HEK293 (cell line): Measurements from ENCODE around the gene VASP.

Experiments used
- CTCF ChIA-PET: fragments of 350-600 bp; formaldehyde crosslinking; extraction: SDS; loops from one replicate; lab custom pipeline; 2021; ENCODE audit warnings: antibody characterized with exemption; lab: Yijun Ruan, JAX
- POLR2A ChIA-PET: fragments of 300-600 bp; formaldehyde crosslinking; extraction: SDS; loops from one replicate; lab custom pipeline; 2020; ENCODE audit warnings: antibody characterized with exemption, inconsistent platforms; lab: Yijun Ruan, JAX
- H3K27ac ChIP-seq: fragments of 200-500 bp; sonication (Bioruptor generic); 2 replicates; pipeline ENCODE4 v1.5.1; 2014; ENCODE audit warnings: low read depth, low read length, control low read depth, inconsistent platforms; ENCODE audit errors: extremely low read depth
- H3K36me3 ChIP-seq, 2 experiments: fragments of 200-500 bp in 1 of 2; sonication (Bioruptor generic) in 1 of 2; 1 replicate in 1 of 2; 2 replicates in 1 of 2; pipeline ENCODE4 v1.5.1; 2014 to 2017; ENCODE audit warnings: inconsistent platforms in 2 of 2, low read length in 2 of 2; ENCODE audit not compliant: control insufficient read depth in 2 of 2, insufficient read depth in 1 of 2
- H3K4me1 ChIP-seq: fragments of 200-500 bp; sonication (Bioruptor generic); 2 replicates; pipeline ENCODE4 v1.5.1; 2014; ENCODE audit warnings: mild to moderate bottlenecking, low read length, inconsistent platforms; ENCODE audit not compliant: control insufficient read depth, insufficient read depth
- H3K4me3 ChIP-seq: 2 replicates; pipeline ENCODE4 v1.5.1; 2011; ENCODE audit warnings: low read depth, mild to moderate bottlenecking, control low read depth, low read length, moderate library complexity
- H3K9me3 ChIP-seq: fragments of 200-500 bp; sonication (Bioruptor generic); 2 replicates; pipeline ENCODE4 v1.5.1; 2014; ENCODE audit warnings: low read depth, low read length, inconsistent platforms; ENCODE audit not compliant: control insufficient read depth, insufficient read depth
- GLIS2 ChIP-seq: fragments of 450-650 bp; formaldehyde crosslinking; IDR thresholded peaks from 2 replicates; pipeline ENCODE4 v1.5.1; 2016; ENCODE audit warnings: missing biosample characterization, missing genetic modification characterization
- PRDM1 ChIP-seq: fragments of 450-650 bp; formaldehyde crosslinking; IDR thresholded peaks from 2 replicates; pipeline ENCODE4; 2016; ENCODE audit warnings: missing biosample characterization, missing genetic modification characterization
- RBAK ChIP-seq: fragments of 450-650 bp; formaldehyde crosslinking; IDR thresholded peaks from 2 replicates; pipeline ENCODE4 v1.5.1; 2016; ENCODE audit warnings: missing biosample characterization, missing genetic modification characterization
- REPIN1 ChIP-seq: fragments of 450-650 bp; formaldehyde crosslinking; IDR thresholded peaks from 2 replicates; pipeline ENCODE4 v1.5.1; 2017; ENCODE audit warnings: missing biosample characterization, missing genetic modification characterization, low read depth
- TRIM28 ChIP-seq: IDR thresholded peaks from 2 replicates; pipeline ENCODE4 v1.6.1; 2011; ENCODE audit warnings: low read length, control low read depth, borderline replicate concordance
- YY2 ChIP-seq: fragments of 450-650 bp; formaldehyde crosslinking; IDR thresholded peaks from 2 replicates; pipeline ENCODE4 v1.5.1; 2016; ENCODE audit warnings: missing biosample characterization, missing genetic modification characterization
- ZFP37 ChIP-seq: fragments of 450-650 bp; formaldehyde crosslinking; IDR thresholded peaks from 2 replicates; pipeline ENCODE4 v1.5.1; 2016; ENCODE audit warnings: missing biosample characterization, missing genetic modification characterization
- ZNF223 ChIP-seq: fragments of 450-650 bp; formaldehyde crosslinking; IDR thresholded peaks from 2 replicates; pipeline ENCODE4 v1.5.1; 2016; ENCODE audit warnings: missing biosample characterization, missing genetic modification characterization
- ZNF302 ChIP-seq: fragments of 450-650 bp; formaldehyde crosslinking; IDR thresholded peaks from 2 replicates; pipeline ENCODE4 v1.5.1; 2016; ENCODE audit warnings: missing biosample characterization, missing genetic modification characterization, low read depth
- ZNF514 ChIP-seq: fragments of 450-650 bp; formaldehyde crosslinking; IDR thresholded peaks from 2 replicates; pipeline ENCODE4 v1.5.1; 2016; ENCODE audit warnings: missing biosample characterization, missing genetic modification characterization
- ZNF658 ChIP-seq: fragments of 450-650 bp; formaldehyde crosslinking; IDR thresholded peaks from 2 replicates; pipeline ENCODE4; 2016; ENCODE audit warnings: missing biosample characterization, missing genetic modification characterization
- ZNF701 ChIP-seq: fragments of 450-650 bp; formaldehyde crosslinking; IDR thresholded peaks from 2 replicates; pipeline ENCODE4 v1.5.1; 2016; ENCODE audit warnings: missing biosample characterization, missing genetic modification characterization
- TF ChIP-seq, protein P1 (sequence below): fragments of 450-650 bp; IDR thresholded peaks from 2 replicates; pipeline ENCODE4 v1.5.1; 2018; ENCODE audit warnings: missing biosample characterization, missing genetic modification characterization
- TF ChIP-seq, protein P2 (sequence below): fragments of 450-650 bp; formaldehyde crosslinking; IDR thresholded peaks from 2 replicates; pipeline ENCODE4 v1.5.1; 2016; ENCODE audit warnings: missing biosample characterization, missing genetic modification characterization
- TF ChIP-seq, protein P3 (sequence below): fragments of 450-650 bp; formaldehyde crosslinking; IDR thresholded peaks from 2 replicates; pipeline ENCODE4 v1.5.1; 2016; ENCODE audit warnings: missing biosample characterization, missing genetic modification characterization
- TF ChIP-seq, protein P4 (sequence below): fragments of 450-650 bp; formaldehyde crosslinking; IDR thresholded peaks from 2 replicates; pipeline ENCODE4; 2016; ENCODE audit warnings: missing biosample characterization, missing genetic modification characterization
- TF ChIP-seq, protein P5 (sequence below): IDR thresholded peaks from 2 replicates; pipeline ENCODE4 v1.6.1; 2011; ENCODE audit warnings: mild to moderate bottlenecking, low read depth, low read length, borderline replicate concordance

Gene VASP

DNA sequence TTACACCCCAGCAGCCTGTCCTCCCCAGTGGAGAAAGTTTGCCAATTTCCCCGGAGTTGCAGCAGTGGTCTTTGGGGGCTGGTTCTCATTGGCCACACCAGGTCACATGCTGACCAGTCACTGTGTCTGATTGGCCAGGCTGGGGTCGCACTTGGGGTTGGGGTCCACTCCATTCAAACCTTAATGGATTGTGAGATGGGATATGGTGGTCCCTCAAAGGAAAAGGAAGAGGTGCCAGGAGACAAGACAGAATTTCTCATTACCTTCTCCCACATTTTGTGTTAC, 5.6 kb upstream of the VASP start:
- no peak for TF ChIP-seq ZNF223
- TF ChIP-seq PRDM1 (tag by site-specific recombination), result no peak
- no peak for TF ChIP-seq ZNF302 (tag by site-specific recombination)
- no peak for TF ChIP-seq ZFP37
- TF ChIP-seq YY2 (tag by site-specific recombination), result no peak
- no peak for TF ChIP-seq TRIM28
- TF ChIP-seq REPIN1 (tag by site-specific recombination), result no peak
- TF ChIP-seq, protein P1, sequence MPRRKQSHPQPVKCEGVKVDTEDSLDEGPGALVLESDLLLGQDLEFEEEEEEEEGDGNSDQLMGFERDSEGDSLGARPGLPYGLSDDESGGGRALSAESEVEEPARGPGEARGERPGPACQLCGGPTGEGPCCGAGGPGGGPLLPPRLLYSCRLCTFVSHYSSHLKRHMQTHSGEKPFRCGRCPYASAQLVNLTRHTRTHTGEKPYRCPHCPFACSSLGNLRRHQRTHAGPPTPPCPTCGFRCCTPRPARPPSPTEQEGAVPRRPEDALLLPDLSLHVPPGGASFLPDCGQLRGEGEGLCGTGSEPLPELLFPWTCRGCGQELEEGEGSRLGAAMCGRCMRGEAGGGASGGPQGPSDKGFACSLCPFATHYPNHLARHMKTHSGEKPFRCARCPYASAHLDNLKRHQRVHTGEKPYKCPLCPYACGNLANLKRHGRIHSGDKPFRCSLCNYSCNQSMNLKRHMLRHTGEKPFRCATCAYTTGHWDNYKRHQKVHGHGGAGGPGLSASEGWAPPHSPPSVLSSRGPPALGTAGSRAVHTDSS, result no peak
- no peak for TF ChIP-seq ZNF514 (tag by site-specific recombination)
- no peak for TF ChIP-seq ZNF658
- TF ChIP-seq RBAK, result no peak
- Histone ChIP-seq H3K36me3 (no peaks in the 10 kb centered on the region), H3K9me3 (no peaks in the 10 kb centered on the region), H3K4me1 (peaks cover 9% of the 10 kb centered on the region), H3K27ac (no peak overlapping the region), H3K4me3 (no peak overlapping the region)
- POLR2A ChIA-PET, result no interaction called here
- CTCF ChIA-PET, result interaction anchor here (1.0 to 1.3 kb wide), 2 partner anchors 16 to 62 kb away, joined by 3 read pairs; no protein-coding TSS in a partner anchor

DNA sequence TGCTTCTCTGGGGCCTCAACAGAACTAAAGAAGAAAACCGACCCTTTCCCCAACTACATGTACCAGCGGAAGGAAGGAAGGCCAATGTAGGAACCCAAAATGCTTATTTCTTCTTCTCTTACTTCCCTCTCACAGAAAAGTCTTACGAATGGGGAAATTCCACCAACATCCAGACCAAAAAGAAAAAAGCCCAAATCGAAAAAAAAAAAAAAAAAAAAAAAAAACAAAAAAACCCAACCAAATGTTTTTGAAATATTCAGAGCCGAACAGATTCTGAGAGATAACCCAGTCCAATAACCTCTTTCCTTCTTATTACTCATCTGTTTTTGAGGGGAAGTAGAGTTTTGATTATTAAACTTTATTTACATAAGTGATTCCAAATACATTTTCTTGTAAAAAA, 5.2 kb upstream of the VASP start:
- H3K9me3 ChIP-seq, result no peaks in the 10 kb centered on the region
- H3K27ac ChIP-seq, result no peak overlapping the region
- CTCF ChIA-PET, result interaction anchor here (1.3 kb wide), 1 partner anchor 17 kb away, joined by 3 read pairs; no protein-coding TSS in a partner anchor
- no peak overlapping the region for H3K4me3 ChIP-seq
- H3K36me3 ChIP-seq, result no peaks in the 10 kb centered on the region
- no peak for TF ChIP-seq ZNF701 (tag by site-specific recombination)
- TF ChIP-seq, protein P2, sequence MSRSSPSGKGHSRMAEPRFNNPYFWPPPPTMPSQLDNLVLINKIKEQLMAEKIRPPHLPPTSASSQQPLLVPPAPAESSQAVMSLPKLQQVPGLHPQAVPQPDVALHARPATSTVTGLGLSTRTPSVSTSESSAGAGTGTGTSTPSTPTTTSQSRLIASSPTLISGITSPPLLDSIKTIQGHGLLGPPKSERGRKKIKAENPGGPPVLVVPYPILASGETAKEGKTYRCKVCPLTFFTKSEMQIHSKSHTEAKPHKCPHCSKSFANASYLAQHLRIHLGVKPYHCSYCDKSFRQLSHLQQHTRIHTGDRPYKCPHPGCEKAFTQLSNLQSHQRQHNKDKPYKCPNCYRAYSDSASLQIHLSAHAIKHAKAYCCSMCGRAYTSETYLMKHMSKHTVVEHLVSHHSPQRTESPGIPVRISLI (tag by site-specific recombination), result peak; percentile 81; the same call in 1 of the 2 replicates
- TF ChIP-seq, all 188 proteins: peak for 1
- peaks cover 9% of the 10 kb centered on the region for H3K4me1 ChIP-seq
- POLR2A ChIA-PET, result no interaction called here

DNA sequence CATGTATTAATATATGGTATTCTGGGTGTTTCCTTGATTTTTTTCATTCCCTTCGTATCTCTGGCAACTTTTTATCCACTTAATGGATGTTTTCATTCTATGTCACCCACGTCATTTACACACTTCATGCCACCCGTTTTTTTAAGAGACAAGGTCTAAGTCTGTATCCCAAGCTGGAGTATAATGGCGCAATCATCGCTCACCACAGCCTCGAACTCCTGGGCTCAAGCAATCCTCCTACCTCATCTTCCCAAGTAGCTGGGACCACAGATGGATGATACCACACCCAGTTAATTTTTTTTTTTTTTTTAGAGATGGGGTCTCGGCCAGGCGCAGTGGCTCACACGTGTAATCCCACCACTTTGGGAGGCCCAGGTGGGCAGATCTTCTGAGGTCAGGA, 3.4 kb upstream of the VASP start:
- Histone ChIP-seq H3K4me3 (no peak overlapping the region), H3K9me3 (no peaks in the 10 kb centered on the region), H3K4me1 (peaks cover 9% of the 10 kb centered on the region), H3K27ac (no peak overlapping the region), H3K36me3 (no peaks in the 10 kb centered on the region)
- ChIA-PET CTCF (interaction anchor here (0.6 to 2.6 kb wide), 3 partner anchors 18 to 54 kb away, joined by 3 to 19 read pairs (median 5); no protein-coding TSS in a partner anchor), POLR2A (no interaction called here)
- TF ChIP-seq, protein P3, sequence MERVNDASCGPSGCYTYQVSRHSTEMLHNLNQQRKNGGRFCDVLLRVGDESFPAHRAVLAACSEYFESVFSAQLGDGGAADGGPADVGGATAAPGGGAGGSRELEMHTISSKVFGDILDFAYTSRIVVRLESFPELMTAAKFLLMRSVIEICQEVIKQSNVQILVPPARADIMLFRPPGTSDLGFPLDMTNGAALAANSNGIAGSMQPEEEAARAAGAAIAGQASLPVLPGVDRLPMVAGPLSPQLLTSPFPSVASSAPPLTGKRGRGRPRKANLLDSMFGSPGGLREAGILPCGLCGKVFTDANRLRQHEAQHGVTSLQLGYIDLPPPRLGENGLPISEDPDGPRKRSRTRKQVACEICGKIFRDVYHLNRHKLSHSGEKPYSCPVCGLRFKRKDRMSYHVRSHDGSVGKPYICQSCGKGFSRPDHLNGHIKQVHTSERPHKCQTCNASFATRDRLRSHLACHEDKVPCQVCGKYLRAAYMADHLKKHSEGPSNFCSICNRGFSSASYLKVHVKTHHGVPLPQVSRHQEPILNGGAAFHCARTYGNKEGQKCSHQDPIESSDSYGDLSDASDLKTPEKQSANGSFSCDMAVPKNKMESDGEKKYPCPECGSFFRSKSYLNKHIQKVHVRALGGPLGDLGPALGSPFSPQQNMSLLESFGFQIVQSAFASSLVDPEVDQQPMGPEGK (tag by site-specific recombination), result no peak
- TF ChIP-seq GLIS2 (tag by site-specific recombination), result no peak
- TF ChIP-seq, protein P4, sequence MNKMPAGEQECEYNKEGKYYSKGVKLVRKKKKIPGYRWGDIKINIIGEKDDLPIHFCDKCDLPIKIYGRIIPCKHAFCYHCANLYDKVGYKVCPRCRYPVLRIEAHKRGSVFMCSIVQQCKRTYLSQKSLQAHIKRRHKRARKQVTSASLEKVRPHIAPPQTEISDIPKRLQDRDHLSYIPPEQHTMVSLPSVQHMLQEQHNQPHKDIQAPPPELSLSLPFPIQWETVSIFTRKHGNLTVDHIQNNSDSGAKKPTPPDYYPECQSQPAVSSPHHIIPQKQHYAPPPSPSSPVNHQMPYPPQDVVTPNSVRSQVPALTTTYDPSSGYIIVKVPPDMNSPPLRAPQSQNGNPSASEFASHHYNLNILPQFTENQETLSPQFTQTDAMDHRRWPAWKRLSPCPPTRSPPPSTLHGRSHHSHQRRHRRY, result no peak
- TF ChIP-seq, protein P5, sequence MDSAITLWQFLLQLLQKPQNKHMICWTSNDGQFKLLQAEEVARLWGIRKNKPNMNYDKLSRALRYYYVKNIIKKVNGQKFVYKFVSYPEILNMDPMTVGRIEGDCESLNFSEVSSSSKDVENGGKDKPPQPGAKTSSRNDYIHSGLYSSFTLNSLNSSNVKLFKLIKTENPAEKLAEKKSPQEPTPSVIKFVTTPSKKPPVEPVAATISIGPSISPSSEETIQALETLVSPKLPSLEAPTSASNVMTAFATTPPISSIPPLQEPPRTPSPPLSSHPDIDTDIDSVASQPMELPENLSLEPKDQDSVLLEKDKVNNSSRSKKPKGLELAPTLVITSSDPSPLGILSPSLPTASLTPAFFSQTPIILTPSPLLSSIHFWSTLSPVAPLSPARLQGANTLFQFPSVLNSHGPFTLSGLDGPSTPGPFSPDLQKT, result no peak
